ENCODE results near the gene SMARCAL1.

SMARCAL1 gene

DNA sequence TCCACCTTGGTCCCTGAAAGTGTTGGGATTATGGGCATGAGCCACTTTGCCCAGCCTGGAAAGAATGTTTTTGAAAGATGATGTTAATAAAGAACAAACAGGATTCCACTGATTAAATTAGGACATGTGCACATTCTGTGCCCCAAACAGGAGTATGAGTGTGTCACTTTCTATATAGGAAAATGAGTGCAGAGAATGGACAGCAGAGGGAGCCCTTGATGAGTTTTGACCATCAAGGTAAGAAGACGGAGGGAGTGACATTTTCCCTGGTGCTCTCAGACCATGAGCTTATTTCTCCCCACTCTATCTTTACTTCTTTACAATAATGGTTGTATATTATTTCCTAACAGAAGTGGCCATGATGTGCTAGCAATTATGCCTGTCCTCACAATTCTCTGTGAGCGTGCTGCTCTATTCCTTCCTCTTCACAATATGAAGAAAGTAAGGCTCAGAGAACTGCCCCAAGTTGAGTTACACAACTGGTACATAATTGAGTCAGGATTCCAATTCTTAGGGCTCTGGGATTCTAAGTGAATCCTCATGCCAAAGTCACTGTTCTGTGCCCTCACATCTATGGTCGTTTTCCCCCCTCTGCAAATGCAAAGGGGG is 107.0 kb downstream of the SMARCAL1 start:
- peak; percentile 65 for DNase-seq (ENCODE audit: extremely low spot score)
- TF ChIP-seq, protein P1, sequence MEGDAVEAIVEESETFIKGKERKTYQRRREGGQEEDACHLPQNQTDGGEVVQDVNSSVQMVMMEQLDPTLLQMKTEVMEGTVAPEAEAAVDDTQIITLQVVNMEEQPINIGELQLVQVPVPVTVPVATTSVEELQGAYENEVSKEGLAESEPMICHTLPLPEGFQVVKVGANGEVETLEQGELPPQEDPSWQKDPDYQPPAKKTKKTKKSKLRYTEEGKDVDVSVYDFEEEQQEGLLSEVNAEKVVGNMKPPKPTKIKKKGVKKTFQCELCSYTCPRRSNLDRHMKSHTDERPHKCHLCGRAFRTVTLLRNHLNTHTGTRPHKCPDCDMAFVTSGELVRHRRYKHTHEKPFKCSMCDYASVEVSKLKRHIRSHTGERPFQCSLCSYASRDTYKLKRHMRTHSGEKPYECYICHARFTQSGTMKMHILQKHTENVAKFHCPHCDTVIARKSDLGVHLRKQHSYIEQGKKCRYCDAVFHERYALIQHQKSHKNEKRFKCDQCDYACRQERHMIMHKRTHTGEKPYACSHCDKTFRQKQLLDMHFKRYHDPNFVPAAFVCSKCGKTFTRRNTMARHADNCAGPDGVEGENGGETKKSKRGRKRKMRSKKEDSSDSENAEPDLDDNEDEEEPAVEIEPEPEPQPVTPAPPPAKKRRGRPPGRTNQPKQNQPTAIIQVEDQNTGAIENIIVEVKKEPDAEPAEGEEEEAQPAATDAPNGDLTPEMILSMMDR (IDR thresholded peaks at IDR 0.05; ENCODE audit: control extremely low read depth, extremely low read depth, low read depth, missing control alignments) = peak; percentile 60
- POLR2A ChIA-PET = no interaction called here
- CTCF ChIA-PET = interaction anchor here (0.6 to 13.2 kb wide), 29 partner anchors 10 to 405 kb away, joined by 3 to 325 read pairs (median 3); partner anchors contain the start of gene RPL37A

DNA sequence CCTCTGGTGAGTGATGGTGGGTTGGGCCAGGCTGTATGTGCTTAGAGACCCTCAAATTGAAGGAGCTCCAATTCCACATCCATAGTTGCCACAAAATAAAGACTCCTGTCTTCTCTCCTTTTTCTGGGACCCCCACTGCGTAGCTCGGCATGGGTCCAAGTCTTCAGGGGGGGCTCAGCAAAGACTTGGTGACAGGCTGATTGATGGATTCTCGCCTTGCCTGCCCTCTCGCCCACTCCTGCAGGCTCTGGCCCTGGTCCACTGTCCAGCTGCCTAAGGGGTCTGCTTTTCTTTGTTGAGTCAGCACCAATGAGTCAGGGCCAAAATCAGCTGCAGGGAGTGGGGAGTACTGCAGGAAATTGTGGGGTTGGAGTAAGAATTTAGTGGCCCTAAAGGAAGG is 107.8 kb downstream of the SMARCAL1 start:
- ChIA-PET POLR2A (no interaction called here), CTCF (interaction anchor here (0.9 to 13.2 kb wide), 19 partner anchors 11 to 406 kb away, joined by 3 to 325 read pairs (median 4); partner anchors contain the start of gene RPL37A)
- DNase-seq (ENCODE audit: extremely low spot score) = no peak
- TF ChIP-seq, protein P1 (IDR thresholded peaks at IDR 0.05; ENCODE audit: control extremely low read depth, extremely low read depth, low read depth, missing control alignments) = no peak

DNA sequence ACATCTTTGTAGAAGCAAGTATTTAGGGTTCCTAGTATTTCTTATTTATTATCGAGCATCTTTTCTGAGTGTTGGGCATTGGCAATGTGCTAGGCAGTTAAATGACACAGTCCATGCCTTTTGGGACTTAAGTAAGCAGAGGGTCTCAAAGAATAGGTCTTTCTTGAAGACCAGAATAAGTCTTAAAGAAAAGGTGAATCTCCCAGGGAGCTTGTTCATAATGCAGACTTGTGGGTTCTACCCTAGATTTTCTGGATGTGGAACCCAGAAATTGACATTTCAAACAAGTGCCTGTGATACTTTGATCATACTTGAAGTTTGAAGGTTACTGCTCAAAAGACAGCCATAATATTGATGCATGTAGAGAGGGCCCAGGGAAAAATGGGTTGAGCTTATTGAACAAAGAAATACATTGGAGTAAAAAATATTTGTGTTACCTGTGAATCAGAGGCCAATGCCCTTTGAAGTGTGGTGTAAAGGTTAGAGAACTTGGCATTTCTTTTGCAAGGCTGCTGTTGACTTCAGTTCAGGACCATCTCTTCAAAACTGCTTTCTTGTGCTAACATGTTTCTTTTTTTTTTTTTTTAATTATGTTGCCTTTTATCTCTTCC is 110.7 kb downstream of the SMARCAL1 start:
- ChIA-PET POLR2A (no interaction called here), CTCF (interaction anchor here (1.1 to 13.2 kb wide), 3 partner anchors 10 to 142 kb away, joined by 3 to 325 read pairs (median 4); no protein-coding TSS in a partner anchor)
- TF ChIP-seq, protein P1 (IDR thresholded peaks at IDR 0.05; ENCODE audit: control extremely low read depth, extremely low read depth, low read depth, missing control alignments) = no peak
- DNase-seq (ENCODE audit: extremely low spot score) = no peak

DNA sequence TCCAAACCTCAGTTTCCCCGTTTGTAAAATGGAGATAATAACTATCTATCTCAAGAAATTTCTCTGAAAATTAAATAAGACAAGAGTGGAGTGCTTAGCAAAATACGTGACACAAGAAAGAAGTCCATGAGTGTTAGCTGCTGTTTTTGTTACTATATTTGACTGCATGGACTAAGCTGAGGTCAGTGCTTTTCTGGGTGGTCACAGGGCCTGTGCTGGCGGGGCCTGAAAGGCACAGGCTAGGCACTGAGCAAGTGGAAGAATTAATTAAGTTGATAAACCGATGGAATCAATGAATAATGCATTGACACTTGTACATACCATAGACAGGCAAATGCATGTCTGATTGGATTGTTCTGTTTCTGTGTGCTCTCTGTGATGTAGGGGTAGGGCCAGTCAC is 113.7 kb downstream of the SMARCAL1 start:
- TF ChIP-seq, protein P1 (IDR thresholded peaks at IDR 0.05; ENCODE audit: control extremely low read depth, extremely low read depth, low read depth, missing control alignments) = no peak
- CTCF ChIA-PET = interaction anchor here (1.2 to 13.2 kb wide), 4 partner anchors 8 to 139 kb away, joined by 3 to 325 read pairs (median 8); no protein-coding TSS in a partner anchor
- no peak for DNase-seq (ENCODE audit: extremely low spot score)
- POLR2A ChIA-PET = no interaction called here

- TF ChIP-seq, protein P1 (IDR thresholded peaks at IDR 0.05; ENCODE audit: control extremely low read depth, extremely low read depth, low read depth, missing control alignments) = no peak
- POLR2A ChIA-PET = interaction anchor here (0.6 kb wide), 1 partner anchor 68 kb away, joined by 8 read pairs; no protein-coding TSS in a partner anchor
- DNase-seq (ENCODE audit: extremely low spot score) = no peak
- CTCF ChIA-PET = interaction anchor here (1.2 to 13.2 kb wide), 3 partner anchors 9 to 138 kb away, joined by 3 to 325 read pairs (median 5); no protein-coding TSS in a partner anchor
Observed at GRCh38 chr2:216526939-216527338, 114.7 kb downstream of the SMARCAL1 start.

DNA sequence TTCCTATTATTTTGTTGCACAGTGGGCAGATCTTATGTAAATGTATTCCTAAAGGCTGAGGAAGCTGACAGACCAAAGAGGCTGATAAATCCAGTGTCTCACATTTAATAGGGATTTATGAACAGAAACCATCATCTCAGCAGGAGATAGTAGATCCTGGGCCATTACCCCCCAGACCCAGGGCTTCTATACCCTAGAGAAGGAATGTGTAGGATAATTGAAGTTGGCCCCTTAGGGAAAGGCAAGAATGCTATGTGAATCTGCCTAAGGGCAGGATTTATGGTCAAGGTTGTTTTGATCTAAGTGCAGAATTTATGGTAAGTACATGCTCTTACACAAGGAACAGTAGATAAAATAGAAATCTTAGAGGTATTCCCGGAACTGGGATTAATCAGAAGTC is 115.3 kb downstream of the SMARCAL1 start:
- POLR2A ChIA-PET = no interaction called here
- no peak for DNase-seq (ENCODE audit: extremely low spot score)
- CTCF ChIA-PET = interaction anchor here (1.6 to 13.2 kb wide), 2 partner anchors 9 to 137 kb away, joined by 5 to 325 read pairs; no protein-coding TSS in a partner anchor
- TF ChIP-seq, protein P1 (IDR thresholded peaks at IDR 0.05; ENCODE audit: control extremely low read depth, extremely low read depth, low read depth, missing control alignments) = no peak

All from GM10248 (cell line).